H4 (cell line): ENCODE measurements around the gene NIPBL. TPM values are rescaled to one million over a fixed set of nuclear protein-coding genes. Genes with fewer than 3 reads are reported as not detected.
"Not testable (repeated sequence)": the region's sequence is repeated elsewhere in the genome, so short reads cannot be mapped to it uniquely, and the experiment has no call there.

Source experiments
- DNase-seq: peaks from one replicate; pipeline ENCODE4 v3.0.0-alpha.2; 2015; ENCODE audit warnings: low spot score
- total RNA-seq: library from RNA; depleted of rRNA; stranded (reverse); fragments of >200 nt; shearing (Covaris generic); gene quantifications from 2 replicates; pipeline ENCODE4 v1.2.3, GENCODE V29; 2014

The NIPBL gene
- total RNA-seq, 1 experiment from 2014 or later = 14.0 TPM

DNA sequence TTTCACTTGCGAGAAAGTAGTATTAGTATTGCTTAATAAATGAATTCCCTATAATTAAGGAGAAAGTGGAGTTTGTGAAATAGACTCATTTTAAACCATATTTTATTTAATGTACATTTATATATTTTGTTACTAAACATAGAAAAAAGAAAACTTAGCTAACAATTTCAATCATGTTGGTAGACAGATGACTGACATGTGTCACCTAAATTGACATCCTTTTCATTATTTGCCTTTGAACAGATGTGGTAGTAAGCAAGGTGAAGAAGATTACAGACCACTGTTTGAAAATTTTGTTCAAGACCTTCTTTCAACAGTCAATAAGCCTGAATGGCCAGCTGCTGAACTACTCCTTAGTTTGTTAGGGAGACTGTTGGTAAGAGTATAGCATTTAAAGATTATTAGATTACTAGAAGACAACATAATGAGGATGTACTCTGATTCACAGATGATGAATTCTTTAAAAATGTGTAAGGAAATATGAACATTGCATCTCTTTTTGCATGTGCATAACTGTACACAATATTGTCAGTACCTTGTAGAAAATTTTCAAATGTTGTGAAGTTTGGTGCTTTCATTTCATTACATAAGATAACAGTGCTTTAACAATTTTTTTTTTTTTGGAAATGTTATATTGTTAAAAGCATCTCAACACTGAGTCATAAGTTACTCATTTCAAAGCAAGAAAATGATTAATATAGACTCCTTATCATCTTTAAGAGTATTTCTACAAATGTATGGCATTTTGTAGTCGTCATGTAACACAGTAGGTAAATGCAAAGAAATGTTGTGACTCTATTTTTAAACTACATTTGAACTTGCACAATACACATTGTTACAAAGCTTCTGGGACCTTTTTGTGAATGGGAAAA lies 139.5 kb downstream of the NIPBL start:
- no peak for DNase-seq

- no peak for DNase-seq
These were observed 152.3 kb downstream of the NIPBL start for GRCh38 chr5:37028910-37029309.

- DNase-seq = no peak
These were observed 152.9 kb downstream of the NIPBL start for GRCh38 chr5:37029436-37029835.

DNA sequence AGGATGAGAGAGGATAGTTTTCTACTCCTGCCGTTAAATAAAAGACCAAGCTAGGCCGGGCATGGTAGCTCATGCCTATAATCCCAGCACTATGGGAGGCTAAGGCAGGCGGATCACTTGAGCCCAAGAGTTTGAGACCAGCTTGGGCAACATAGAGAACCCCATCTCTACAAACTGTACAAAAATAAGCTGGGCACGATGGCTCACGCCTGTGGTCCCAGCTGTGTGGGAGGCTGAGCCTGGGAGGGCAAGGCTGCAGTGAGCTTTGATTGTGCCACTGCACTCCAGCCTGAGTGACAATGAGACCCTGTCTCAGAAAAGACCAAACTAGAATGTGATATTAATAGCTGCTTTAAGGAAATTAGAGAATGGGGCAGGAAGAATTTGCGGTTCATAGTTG lies 158.4 kb downstream of the NIPBL start:
- no peak for DNase-seq

GRCh38 chr5:37037840-37038239 lies 161.3 kb downstream of the NIPBL start:
- no peak for DNase-seq

GRCh38 chr5:37039824-37040223 lies 163.3 kb downstream of the NIPBL start:
- DNase-seq = no peak

- no peak for DNase-seq
These were observed 167.1 kb downstream of the NIPBL start for GRCh38 chr5:37043693-37044092.

- no peak for DNase-seq
These were observed 167.6 kb downstream of the NIPBL start for GRCh38 chr5:37044120-37044519.

DNA sequence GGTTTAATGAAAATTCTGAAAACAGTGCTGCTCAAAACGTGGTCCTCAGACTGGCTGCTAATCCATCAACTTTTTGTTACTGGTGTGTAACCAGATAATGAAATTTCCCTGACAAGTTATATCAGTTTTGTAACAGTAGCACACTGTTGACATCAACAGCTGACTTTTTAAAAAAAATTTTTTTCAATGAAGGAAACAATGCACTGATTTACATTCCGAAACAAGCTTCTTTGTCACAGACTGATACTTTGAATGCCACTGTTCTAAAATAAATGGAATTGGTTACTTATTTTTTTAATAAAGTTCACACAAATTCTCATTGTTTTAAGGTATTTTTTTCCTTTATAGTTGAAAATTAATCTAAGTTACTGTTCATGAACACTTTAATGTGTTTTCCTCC lies 169.1 kb downstream of the NIPBL start:
- DNase-seq = no peak

- DNase-seq = no peak
These were observed 171.4 kb downstream of the NIPBL start for GRCh38 chr5:37047947-37048346.

DNA sequence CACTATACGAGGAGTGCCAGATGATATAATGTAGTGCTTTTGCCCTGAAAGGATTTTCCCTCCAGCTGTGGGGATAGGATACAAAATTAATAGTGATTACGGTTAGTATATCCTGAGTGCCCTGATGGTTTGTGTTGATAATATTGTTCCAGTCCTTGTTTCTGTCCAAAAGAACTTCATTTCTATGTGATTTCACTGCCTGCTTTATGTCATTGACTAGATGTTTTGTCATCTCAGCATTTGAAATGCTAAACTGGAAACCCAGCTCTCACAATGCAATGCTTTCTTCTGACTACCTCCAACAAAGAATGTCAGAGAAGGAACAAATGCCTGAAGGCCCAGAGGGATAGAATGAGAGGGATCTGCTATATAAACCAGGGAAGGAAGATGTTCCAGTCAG lies 177.8 kb downstream of the NIPBL start:
- DNase-seq = no peak

GRCh38 chr5:37055383-37055990 lies 178.9 kb downstream of the NIPBL start:
- no peak for DNase-seq

- no peak for DNase-seq
These were observed 180.2 kb downstream of the NIPBL start for GRCh38 chr5:37056762-37057161.

DNA sequence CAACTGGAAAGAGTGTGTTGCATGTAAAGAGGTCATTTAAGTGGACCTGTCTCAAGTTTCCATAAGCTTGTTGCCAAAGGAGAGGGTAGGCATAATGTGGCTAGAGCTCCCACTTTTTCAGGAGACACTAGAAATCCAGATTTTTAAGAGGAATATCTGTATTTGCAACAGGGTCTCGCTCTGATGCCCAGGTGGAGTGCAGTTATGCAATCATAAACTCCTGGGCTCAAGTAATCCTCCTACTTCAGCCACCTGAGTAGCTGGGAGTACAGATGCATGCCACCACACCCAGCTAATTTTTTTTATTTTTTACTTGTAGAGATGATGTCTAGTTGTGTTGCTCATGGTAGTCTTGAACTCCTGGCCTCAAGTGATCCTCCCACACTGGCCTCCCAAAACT lies 183.5 kb downstream of the NIPBL start:
- no peak for DNase-seq

DNA sequence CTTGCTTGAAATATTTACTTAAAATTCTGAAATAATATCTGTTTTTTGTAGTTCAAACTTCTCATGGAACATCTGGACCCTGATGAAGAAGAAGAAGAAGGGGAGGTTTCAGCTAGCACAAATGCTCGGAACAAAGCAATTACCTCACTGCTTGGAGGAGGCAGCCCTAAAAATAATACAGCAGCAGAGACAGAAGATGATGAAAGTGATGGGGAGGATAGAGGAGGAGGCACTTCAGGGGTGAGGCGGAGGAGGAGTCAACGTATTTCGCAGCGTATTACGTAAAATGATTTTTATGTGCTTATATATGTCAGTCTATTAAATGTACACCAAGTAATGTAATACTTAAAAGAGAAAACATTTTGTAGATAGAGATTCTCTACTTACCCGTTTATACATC lies 187.2 kb downstream of the NIPBL start:
- no peak for DNase-seq

DNA sequence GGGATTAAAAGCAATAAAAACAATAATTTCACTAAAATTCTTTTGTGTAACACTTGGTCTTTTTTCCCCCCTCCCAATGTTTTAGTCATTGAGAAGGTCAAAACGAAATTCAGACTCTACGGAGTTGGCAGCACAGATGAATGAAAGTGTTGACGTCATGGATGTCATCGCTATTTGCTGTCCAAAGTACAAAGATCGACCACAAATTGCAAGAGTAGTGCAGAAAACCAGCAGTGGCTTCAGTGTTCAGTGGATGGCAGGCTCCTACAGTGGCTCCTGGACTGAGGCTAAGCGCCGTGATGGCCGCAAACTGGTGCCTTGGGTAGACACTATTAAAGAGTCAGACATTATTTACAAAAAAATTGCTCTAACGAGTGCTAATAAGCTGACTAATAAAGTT lies 187.9 kb downstream of the NIPBL start:
- no peak for DNase-seq

- DNase-seq = no peak
These were observed 194.9 kb downstream of the NIPBL start for GRCh38 chr5:37071487-37071886.

GRCh38 chr5:37071901-37072581 lies 195.5 kb downstream of the NIPBL start:
- no peak for DNase-seq

GRCh38 chr5:37075399-37075950 lies 198.9 kb downstream of the NIPBL start:
- DNase-seq = no peak

- no peak for DNase-seq
These were observed 200.6 kb downstream of the NIPBL start for GRCh38 chr5:37077146-37077545.

DNA sequence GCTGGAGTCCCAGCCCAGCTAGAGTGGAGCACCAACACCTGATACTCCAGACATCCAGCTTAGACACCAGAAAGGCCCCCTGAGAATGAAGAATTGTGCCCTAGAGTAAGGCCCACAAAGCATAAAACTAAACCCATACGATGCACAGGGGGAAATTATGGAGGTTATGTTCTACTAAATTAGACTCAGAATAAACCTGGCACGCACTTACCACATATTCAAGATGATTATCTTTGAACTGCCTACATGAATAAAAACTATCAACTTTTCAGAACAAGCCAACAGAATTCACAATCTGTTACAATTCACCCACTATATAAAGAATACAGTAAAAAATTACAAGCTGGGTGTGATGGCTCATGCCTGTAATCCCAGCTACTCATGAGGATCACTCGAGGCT lies 204.1 kb downstream of the NIPBL start:
- DNase-seq = no peak

DNA sequence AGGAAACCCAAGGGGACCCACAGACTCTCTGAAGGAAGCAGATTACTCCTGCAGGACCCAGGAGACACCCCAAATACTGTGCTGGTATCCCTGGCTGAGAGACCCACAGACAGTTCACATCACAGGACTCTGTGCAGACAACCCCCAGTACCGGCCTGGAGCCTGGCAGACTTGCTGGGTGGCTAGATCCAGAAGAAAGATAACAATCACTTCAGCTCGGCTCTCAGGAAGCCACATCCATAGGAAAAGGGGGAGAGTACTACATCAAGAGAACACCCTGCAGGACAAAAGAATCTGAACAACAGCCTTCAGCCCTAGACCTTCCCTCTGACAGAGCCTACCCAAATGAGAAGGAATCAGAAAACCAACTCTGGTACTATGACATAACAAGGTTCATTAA lies 206.4 kb downstream of the NIPBL start:
- not testable (repeated sequence) for DNase-seq

GRCh38 chr5:37086026-37086425 lies 209.5 kb downstream of the NIPBL start:
- DNase-seq = not testable (repeated sequence)
